Measurements from ENCODE around the gene CLCN7.

The CLCN7 gene

GRCh38 chr16:1439058-1439698 lies 35.6 kb downstream of the CLCN7 start:
- H3K27me3 ChIP-seq (ENCODE audit: control insufficient read depth in 5 of 5, insufficient read depth in 4 of 5, low read length in 5 of 5): no peaks in the 10 kb centered on the region
- no peak overlapping the region for H3K9ac ChIP-seq (ENCODE audit: low read length in 5 of 5)
- no peaks in the 10 kb centered on the region for H3K36me3 ChIP-seq (ENCODE audit: control insufficient read depth in 5 of 5, insufficient read depth in 5 of 5, low read length in 5 of 5)
- no peaks in the 10 kb centered on the region for H3K9me3 ChIP-seq (ENCODE audit: control insufficient read depth in 5 of 5, low read length in 5 of 5)
- peaks cover 0 to 5% (median 3%) of the 10 kb centered on the region in 5 donors for H3K4me1 ChIP-seq (ENCODE audit: control insufficient read depth in 5 of 5, insufficient read depth in 5 of 5, low read length in 5 of 5)
- H3K4me3 ChIP-seq (ENCODE audit: low read depth in 1 of 5, low read length in 5 of 5): no peak overlapping the region
- no peak overlapping the region for H3K27ac ChIP-seq (ENCODE audit: low read depth, low read length)

- no peaks in the 10 kb centered on the region for H3K9me3 ChIP-seq (ENCODE audit: control insufficient read depth in 5 of 5, low read length in 5 of 5)
- H3K36me3 ChIP-seq (ENCODE audit: control insufficient read depth in 5 of 5, insufficient read depth in 5 of 5, low read length in 5 of 5): no peaks in the 10 kb centered on the region
- H3K4me3 ChIP-seq (ENCODE audit: low read depth in 1 of 5, low read length in 5 of 5): no peak overlapping the region
- no peak overlapping the region for H3K27ac ChIP-seq (ENCODE audit: low read depth, low read length)
- no peaks in the 10 kb centered on the region for H3K4me1 ChIP-seq (ENCODE audit: control insufficient read depth in 5 of 5, insufficient read depth in 5 of 5, low read length in 5 of 5)
- H3K9ac ChIP-seq (ENCODE audit: low read length in 5 of 5): no peak overlapping the region
- peaks cover 0 to 5% (median 0%) of the 10 kb centered on the region in 5 donors for H3K27me3 ChIP-seq (ENCODE audit: control insufficient read depth in 5 of 5, insufficient read depth in 4 of 5, low read length in 5 of 5)
Measured at GRCh38 chr16:1438229-1439057, 36.4 kb downstream of the CLCN7 start.

GRCh38 chr16:1437606-1438005 lies 37.2 kb downstream of the CLCN7 start:
- Histone ChIP-seq H3K27ac (ENCODE audit: low read depth, low read length) (no peak overlapping the region), H3K4me1 (ENCODE audit: control insufficient read depth in 5 of 5, insufficient read depth in 5 of 5, low read length in 5 of 5) (peaks cover 0 to 7% (median 0%) of the 10 kb centered on the region in 5 donors), H3K36me3 (ENCODE audit: control insufficient read depth in 5 of 5, insufficient read depth in 5 of 5, low read length in 5 of 5) (no peaks in the 10 kb centered on the region), H3K9ac (ENCODE audit: low read length in 5 of 5) (no peak overlapping the region), H3K9me3 (ENCODE audit: control insufficient read depth in 5 of 5, low read length in 5 of 5) (no peaks in the 10 kb centered on the region), H3K27me3 (ENCODE audit: control insufficient read depth in 5 of 5, insufficient read depth in 4 of 5, low read length in 5 of 5) (peaks cover 0 to 9% (median 0%) of the 10 kb centered on the region in 5 donors), H3K4me3 (ENCODE audit: low read depth in 1 of 5, low read length in 5 of 5) (no peak overlapping the region)

- Histone ChIP-seq H3K9me3 (ENCODE audit: control insufficient read depth in 5 of 5, low read length in 5 of 5) (no peaks in the 10 kb centered on the region), H3K27ac (ENCODE audit: low read depth, low read length) (no peak overlapping the region), H3K4me1 (ENCODE audit: control insufficient read depth in 5 of 5, insufficient read depth in 5 of 5, low read length in 5 of 5) (peaks cover 0 to 11% (median 0%) of the 10 kb centered on the region in 5 donors), H3K36me3 (ENCODE audit: control insufficient read depth in 5 of 5, insufficient read depth in 5 of 5, low read length in 5 of 5) (no peaks in the 10 kb centered on the region), H3K27me3 (ENCODE audit: control insufficient read depth in 5 of 5, insufficient read depth in 4 of 5, low read length in 5 of 5) (peaks cover 0 to 12% (median 4%) of the 10 kb centered on the region in 5 donors), H3K4me3 (ENCODE audit: low read depth in 1 of 5, low read length in 5 of 5) (no peak overlapping the region), H3K9ac (ENCODE audit: low read length in 5 of 5) (no peak overlapping the region)
Measured at GRCh38 chr16:1436731-1437355, 38.0 kb downstream of the CLCN7 start.

- H3K9me3 ChIP-seq (ENCODE audit: control insufficient read depth in 5 of 5, low read length in 5 of 5): no peaks in the 10 kb centered on the region
- H3K4me3 ChIP-seq (ENCODE audit: low read depth in 1 of 5, low read length in 5 of 5): no peak overlapping the region
- peaks cover 0 to 13% (median 0%) of the 10 kb centered on the region in 5 donors for H3K4me1 ChIP-seq (ENCODE audit: control insufficient read depth in 5 of 5, insufficient read depth in 5 of 5, low read length in 5 of 5)
- H3K9ac ChIP-seq (ENCODE audit: low read length in 5 of 5): no peak overlapping the region
- H3K27me3 ChIP-seq (ENCODE audit: control insufficient read depth in 5 of 5, insufficient read depth in 4 of 5, low read length in 5 of 5): peaks cover 0 to 14% (median 8%) of the 10 kb centered on the region in 5 donors
- H3K27ac ChIP-seq (ENCODE audit: low read depth, low read length): no peak overlapping the region
- H3K36me3 ChIP-seq (ENCODE audit: control insufficient read depth in 5 of 5, insufficient read depth in 5 of 5, low read length in 5 of 5): no peaks in the 10 kb centered on the region
Measured at GRCh38 chr16:1435921-1436697, 38.7 kb downstream of the CLCN7 start.

- H3K9me3 ChIP-seq (ENCODE audit: control insufficient read depth in 5 of 5, low read length in 5 of 5): no peaks in the 10 kb centered on the region
- no peak overlapping the region for H3K9ac ChIP-seq (ENCODE audit: low read length in 5 of 5)
- no peak overlapping the region for H3K4me3 ChIP-seq (ENCODE audit: low read depth in 1 of 5, low read length in 5 of 5)
- no peaks in the 10 kb centered on the region for H3K36me3 ChIP-seq (ENCODE audit: control insufficient read depth in 5 of 5, insufficient read depth in 5 of 5, low read length in 5 of 5)
- H3K27me3 ChIP-seq (ENCODE audit: control insufficient read depth in 5 of 5, insufficient read depth in 4 of 5, low read length in 5 of 5): peaks cover 0 to 21% (median 8%) of the 10 kb centered on the region in 5 donors
- peaks cover 0 to 13% (median 0%) of the 10 kb centered on the region in 5 donors for H3K4me1 ChIP-seq (ENCODE audit: control insufficient read depth in 5 of 5, insufficient read depth in 5 of 5, low read length in 5 of 5)
- no peak overlapping the region for H3K27ac ChIP-seq (ENCODE audit: low read depth, low read length)
Measured at GRCh38 chr16:1434644-1435592, 39.9 kb downstream of the CLCN7 start.

- no peak overlapping the region for H3K9ac ChIP-seq (ENCODE audit: low read length in 5 of 5)
- H3K4me1 ChIP-seq (ENCODE audit: control insufficient read depth in 5 of 5, insufficient read depth in 5 of 5, low read length in 5 of 5): peaks cover 0 to 13% (median 0%) of the 10 kb centered on the region in 5 donors
- H3K4me3 ChIP-seq (ENCODE audit: low read depth in 1 of 5, low read length in 5 of 5): no peak overlapping the region
- peaks cover 0 to 30% (median 16%) of the 10 kb centered on the region in 5 donors for H3K27me3 ChIP-seq (ENCODE audit: control insufficient read depth in 5 of 5, insufficient read depth in 4 of 5, low read length in 5 of 5)
- no peaks in the 10 kb centered on the region for H3K9me3 ChIP-seq (ENCODE audit: control insufficient read depth in 5 of 5, low read length in 5 of 5)
- no peak overlapping the region for H3K27ac ChIP-seq (ENCODE audit: low read depth, low read length)
- H3K36me3 ChIP-seq (ENCODE audit: control insufficient read depth in 5 of 5, insufficient read depth in 5 of 5, low read length in 5 of 5): no peaks in the 10 kb centered on the region
Measured at GRCh38 chr16:1433756-1434155, 41.1 kb downstream of the CLCN7 start.

GRCh38 chr16:1433263-1433560 lies 41.6 kb downstream of the CLCN7 start:
- peak overlapping the region in 1 of 5 donors; percentile 44 for H3K4me3 ChIP-seq (ENCODE audit: low read depth in 1 of 5, low read length in 5 of 5)
- H3K27ac ChIP-seq (ENCODE audit: low read depth, low read length): no peak overlapping the region
- peaks cover 1 to 30% (median 20%) of the 10 kb centered on the region in 5 donors for H3K27me3 ChIP-seq (ENCODE audit: control insufficient read depth in 5 of 5, insufficient read depth in 4 of 5, low read length in 5 of 5)
- H3K9me3 ChIP-seq (ENCODE audit: control insufficient read depth in 5 of 5, low read length in 5 of 5): no peaks in the 10 kb centered on the region
- H3K4me1 ChIP-seq (ENCODE audit: control insufficient read depth in 5 of 5, insufficient read depth in 5 of 5, low read length in 5 of 5): peaks cover 0 to 15% (median 4%) of the 10 kb centered on the region in 5 donors
- no peaks in the 10 kb centered on the region for H3K36me3 ChIP-seq (ENCODE audit: control insufficient read depth in 5 of 5, insufficient read depth in 5 of 5, low read length in 5 of 5)
- H3K9ac ChIP-seq (ENCODE audit: low read length in 5 of 5): no peak overlapping the region
